RCC 7860 (cell line): ENCODE results near the gene CDK16.
A peak's percentile ranks its signal among the peaks of the same experiment; 100 is the strongest.

Experiments used
- DNase-seq: peaks from one replicate; pipeline ENCODE4 v3.0.0-alpha.2; 2015; ENCODE audit warnings: low spot score
- FAIRE-seq: peaks from 2 replicates; lab custom pipeline; 2012; peaks lifted over from hg19 to GRCh38; lab: Jason Lieb, UNC

CDK16 gene

DNA sequence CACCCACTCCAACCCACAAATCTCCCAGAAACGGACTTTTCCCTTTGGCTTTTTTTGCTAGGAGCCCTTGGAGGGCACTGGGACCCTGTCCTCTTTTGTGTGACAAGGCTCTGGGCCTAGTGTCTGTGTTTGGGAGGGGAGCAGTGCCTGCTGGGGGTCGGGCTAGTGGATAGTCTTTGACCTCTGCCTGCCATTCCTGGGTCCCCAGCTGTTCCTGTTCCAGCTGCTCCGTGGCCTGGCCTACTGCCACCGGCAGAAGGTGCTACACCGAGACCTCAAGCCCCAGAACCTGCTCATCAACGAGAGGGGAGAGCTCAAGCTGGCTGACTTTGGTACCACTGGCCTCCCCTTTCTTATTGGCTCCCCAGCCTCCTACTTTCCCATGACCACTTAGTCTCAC lies 7.6 kb downstream of the CDK16 start:
- no peak for FAIRE-seq
- DNase-seq: no peak

DNA sequence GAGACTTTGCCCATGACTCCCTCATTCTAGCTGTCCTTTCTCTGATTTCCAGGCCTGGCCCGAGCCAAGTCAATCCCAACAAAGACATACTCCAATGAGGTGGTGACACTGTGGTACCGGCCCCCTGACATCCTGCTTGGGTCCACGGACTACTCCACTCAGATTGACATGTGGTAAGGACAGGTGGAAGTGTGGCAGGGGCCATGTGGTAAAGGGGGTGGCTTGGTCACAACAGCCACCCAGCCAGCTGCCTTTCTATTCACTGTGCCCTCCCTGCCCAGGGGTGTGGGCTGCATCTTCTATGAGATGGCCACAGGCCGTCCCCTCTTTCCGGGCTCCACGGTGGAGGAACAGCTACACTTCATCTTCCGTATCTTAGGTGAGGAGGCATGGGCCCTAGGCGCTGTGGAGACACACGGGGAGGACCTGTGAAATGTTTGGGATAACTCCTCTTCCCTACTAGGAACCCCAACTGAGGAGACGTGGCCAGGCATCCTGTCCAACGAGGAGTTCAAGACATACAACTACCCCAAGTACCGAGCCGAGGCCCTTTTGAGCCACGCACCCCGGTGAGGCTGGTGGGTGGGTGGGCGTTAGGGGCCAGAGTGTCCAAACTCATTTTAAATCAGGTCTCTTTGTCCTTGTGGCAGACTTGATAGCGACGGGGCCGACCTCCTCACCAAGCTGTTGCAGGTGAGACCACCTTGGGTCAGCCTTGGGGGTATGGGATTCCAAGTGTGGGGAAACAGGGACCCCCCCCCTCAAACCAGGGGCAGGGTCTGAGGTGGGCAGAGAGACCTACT lies 8.3 kb downstream of the CDK16 start:
- FAIRE-seq (no peak), DNase-seq (no peak)

DNA sequence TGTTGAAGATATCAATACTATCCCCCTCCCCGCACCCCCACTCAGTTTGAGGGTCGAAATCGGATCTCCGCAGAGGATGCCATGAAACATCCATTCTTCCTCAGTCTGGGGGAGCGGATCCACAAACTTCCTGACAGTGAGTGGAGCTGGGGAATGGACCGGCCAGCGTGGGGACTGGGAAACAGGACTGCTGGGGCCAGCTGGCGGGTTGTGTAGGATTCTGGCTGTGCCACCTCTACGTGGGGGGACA lies 8.8 kb downstream of the CDK16 start:
- DNase-seq (no peak), FAIRE-seq (no peak)

DNA sequence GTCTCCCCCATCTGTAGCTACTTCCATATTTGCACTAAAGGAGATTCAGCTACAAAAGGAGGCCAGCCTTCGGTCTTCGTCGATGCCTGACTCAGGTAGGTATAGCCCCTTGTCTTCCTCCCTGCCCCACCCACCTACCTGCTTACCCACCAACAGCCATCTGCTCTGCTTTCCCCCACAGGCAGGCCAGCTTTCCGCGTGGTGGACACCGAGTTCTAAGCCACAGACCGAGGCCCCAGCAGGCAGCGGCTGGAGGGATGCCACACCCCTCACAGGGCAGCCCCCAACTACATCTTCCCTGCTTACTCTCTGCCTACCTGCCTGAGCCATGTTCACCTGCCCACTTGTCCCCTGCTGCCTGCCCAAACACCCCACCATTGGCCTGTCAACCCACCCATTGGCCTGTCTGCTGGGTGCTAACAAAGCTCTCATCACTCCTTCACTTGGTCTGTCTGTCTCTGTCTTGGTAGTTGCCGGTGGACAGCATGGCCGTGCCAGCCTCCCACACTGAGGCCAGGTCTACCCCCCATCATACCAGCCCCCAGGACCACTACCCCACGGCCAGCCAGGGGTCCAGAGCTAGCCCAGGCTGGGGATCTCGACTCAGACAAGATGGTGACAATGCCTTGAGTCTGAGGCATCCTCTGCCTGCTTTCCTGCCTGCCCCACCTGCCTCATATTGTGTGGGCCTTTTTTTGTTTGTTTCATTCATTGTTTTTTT lies 10.2 kb downstream of the CDK16 start:
- FAIRE-seq (no peak), DNase-seq (no peak)

DNA sequence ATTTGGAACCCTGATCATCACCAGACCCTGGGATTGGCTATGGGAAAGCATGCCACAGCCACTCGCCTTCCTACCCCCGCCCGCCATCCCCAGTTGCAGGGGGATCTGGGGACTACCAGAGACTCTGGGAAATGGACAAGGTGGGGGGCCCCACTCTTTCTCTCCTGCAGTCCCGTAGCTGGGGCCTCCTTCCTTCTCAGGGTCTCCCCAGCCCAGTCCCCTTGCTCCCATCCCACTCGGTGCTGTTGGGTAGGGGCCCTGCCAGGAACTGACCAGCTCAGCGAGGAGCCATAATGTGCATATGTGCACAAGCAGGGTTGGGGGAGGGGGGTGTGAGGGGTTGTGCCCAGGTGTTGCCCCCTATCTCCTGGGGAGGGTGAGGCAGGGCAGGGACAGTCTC lies 10.9 kb downstream of the CDK16 start:
- FAIRE-seq (no peak), DNase-seq (no peak)

DNA sequence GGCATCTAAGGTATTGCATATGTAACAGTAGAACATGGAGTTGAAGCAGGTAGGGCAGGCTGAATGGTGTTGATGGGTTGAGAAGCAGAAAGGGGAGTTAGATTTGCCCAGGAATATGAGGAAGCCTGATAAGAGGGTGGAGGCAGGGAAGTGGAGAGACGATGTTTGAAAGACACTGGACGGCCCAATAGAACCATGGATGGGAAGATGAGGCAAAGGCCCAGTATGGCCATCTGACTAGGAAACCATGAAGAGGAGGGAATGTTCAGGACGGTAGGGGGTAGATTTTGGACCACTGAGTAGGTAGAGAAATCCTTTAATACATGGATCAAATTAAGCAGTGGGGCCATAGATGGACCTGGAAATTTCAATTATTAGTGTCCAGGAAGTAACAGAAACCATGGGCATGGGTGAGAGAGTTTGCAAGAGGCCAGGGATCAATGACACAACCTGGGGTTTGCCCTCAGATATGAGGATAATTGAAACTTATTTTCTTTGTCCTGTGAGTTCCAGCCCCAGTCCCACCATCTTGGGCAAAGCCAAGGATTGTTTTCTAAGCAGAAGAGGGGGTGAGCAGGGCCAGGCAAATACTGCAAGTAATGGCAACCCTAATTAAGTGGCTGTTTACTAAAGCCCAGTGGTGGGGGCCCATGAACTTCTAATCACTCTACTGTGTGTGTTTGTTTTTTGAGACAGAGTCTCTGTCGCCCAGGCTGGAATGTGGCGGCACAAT lies 11.8 kb downstream of the CDK16 start:
- DNase-seq (no peak), FAIRE-seq (no peak)

DNA sequence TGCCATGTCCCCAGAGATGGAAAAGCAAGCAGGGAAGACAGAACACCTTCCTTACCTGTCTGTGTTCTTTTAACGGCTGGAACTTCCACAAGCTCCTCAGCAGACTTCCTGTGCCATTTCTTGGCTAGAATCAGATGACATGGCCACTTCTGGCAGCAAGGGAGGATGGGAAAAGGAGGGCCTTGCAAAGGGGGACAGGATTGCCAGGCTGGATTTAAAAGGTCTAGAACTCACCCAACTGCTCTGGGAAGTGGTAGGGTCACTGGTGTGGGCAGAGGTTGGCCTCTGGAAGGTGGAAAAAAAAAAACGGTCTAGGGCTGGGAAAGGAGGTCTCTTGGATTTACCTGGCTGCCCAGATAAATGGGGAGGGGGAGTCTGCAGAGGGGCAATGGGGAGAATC lies 12.7 kb downstream of the CDK16 start:
- DNase-seq (no peak), FAIRE-seq (no peak)

DNA sequence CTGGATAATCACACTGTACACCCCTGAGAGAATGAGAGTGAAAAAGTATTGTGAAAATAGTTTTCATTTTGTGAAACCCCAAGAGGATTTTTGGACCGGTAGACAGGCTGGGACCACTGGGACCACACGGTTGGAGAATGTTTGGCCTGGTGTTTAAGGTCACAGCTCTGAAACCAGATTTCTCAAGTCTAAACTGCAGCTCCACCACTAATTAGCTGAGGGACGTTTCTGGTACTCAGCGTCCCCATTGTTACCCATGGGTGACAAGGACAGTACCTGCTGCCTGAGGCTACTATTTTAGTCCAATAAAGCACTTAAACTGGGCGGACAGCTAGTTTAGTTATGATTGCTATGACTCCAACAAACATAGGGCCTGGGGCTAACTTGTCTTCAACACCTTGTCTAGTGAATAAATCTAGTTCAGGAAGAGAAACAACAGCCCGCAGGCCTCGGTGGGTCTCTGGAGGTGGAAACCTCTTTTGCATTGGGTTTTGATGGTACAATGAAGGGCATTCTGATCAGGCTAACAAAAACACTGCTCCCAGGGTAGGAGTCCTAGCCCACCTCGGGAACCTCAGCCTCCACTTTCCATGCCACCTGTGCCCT lies 13.8 kb downstream of the CDK16 start:
- no peak for FAIRE-seq
- no peak for DNase-seq

DNA sequence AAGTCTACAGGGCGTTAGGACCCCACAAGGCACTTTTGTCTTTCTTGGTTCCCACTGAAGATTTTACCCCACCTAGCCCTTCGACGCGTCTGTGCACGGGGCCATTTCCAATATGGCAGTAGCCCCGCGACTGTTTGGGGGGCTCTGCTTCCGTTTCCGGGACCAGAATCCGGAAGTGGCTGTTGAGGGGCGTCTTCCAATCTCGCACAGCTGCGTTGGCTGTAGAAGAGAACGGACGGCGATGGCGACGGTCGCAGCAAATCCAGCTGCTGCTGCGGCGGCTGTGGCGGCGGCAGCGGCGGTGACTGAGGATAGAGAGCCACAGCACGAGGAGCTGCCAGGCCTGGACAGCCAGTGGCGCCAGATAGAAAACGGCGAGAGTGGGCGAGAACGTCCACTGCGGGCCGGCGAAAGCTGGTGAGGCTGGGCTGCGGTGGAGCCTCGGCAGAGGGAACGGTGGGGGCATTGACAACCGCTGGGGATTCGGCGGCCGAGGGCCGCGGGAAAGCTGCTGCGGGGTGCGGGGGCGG lies 14.4 kb downstream of the CDK16 start, which contains the start of gene USP11:
Gene USP11 (plus strand): TSS at position 207 of the 530 bp plus-strand sequence. CDS start 35 bp downstream, at position 242.
- peak; percentile 14 for DNase-seq
- FAIRE-seq: no peak

DNA sequence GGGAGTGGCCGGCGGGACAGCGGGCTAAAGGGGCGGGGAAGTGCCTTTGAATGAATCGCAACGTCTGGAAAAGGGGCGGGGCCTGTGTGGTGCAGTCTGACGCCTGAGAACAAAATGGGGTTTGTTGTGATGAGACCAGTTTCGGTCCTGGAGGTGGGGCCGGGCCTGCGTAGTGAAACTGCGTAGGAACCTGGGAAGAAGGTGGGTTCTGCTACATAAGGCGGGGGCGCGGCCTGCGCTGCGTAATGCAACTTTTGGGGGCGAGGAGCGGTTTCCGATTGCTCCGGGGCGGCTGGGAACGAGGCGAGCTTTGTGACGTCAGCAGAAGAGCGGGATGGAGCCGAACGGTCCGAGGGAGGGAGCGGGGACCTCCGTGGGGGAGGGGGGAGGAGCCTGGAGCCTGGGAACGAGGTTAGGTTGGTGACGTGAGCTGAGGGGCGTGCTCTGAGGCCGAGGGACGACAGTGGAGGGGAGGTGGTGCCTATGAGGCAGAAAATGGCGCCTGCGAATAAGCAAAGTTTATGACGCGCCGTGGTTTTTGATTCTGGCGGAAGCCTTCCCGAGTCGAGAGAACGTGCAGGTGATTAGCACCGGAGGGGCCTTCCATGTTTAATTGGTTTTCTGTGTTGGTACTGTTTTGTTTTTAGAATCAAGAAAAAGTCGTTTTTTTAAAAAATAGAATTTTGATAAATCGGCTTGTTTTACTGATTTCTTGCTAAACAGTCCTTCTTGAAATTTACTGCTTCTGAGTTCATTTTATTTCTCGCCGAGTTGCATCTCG lies 15.0 kb downstream of the CDK16 start:
- DNase-seq: peak; percentile 84
- FAIRE-seq: peak; percentile 31

DNA sequence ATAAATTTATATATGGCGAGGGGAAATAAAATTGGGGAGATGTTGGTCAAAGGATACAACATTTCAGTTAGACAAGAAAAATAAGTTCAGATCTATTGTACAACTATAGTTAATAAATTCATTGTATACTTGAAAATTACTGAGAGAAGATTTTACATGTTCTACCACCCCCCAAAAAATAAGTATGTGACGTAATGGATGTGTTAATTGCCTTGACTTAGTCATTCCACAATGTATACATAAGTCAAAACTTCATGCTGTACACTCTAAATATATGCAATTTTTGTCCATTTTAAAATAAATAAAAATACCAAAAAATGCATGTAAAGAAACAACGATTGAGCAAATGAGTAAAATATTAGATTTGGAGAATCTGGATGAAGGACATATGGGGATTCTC lies 16.1 kb downstream of the CDK16 start:
- FAIRE-seq (no peak), DNase-seq (no peak)

DNA sequence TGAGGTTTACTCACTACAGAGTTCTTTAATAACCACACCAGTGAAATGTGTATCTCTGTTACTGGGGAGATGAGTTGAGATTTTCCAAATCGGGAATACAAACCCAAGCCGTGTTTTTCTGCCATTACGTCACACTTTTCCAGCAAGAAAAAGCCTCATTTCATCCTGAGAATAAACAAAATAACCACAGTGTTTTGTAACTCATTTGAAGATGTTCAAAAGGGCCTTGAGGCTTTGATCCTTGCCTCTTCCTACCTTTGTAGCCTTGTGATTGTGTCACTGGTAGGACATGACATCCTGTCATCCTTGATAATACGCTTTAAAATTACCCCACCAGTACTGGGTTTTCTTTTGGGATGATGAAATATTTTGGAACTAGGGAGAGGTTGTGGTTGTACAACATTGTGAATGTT lies 17.2 kb downstream of the CDK16 start:
- DNase-seq: no peak
- no peak for FAIRE-seq

DNA sequence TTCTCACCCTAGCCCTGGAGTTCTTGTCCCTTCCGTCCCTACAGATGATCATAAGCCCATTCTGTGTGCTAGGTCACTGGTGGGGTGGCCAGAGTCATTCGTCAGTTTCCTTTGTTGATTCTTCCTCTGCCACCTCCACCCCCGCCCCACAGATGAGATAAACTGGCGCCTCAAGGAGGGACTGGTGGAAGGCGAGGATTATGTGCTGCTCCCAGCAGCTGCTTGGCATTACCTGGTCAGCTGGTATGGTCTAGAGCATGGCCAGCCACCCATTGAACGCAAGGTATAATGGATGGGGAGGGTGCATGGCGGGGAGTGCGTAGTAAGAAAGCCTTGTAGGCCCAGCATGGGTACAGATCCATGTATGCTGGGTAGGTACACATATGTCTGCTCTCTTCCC lies 20.7 kb downstream of the CDK16 start:
- FAIRE-seq (no peak), DNase-seq (no peak)

DNA sequence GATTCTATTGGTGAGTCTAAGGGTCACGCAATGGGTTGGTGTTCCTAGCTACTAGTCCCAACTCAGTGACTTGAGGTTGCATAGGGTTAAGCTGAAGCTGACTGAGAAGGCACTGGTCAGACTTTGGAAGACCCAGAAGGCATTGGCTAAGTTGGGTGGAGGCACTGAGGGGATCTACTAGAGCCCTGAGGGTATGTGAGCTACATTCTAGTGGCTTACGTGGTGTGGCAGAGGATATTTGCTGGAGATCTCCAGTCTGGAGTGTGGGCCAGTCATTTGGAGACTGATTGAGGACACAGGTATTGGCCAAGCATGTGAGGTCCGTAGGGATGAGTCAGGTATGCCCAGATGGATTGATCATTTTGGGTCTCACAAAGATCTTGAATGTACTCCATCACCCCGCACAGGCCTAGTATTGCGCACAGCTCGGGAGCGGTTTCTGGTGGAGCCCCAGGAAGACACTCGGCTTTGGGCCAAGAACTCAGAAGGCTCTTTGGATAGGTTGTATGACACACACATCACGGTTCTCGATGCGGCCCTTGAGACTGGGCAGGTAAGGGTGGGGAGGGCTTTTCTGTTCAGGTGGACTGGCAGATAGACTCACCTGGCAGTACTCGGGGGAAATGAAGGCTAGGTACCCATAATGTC lies 21.5 kb downstream of the CDK16 start:
- DNase-seq (no peak), FAIRE-seq (no peak)

DNA sequence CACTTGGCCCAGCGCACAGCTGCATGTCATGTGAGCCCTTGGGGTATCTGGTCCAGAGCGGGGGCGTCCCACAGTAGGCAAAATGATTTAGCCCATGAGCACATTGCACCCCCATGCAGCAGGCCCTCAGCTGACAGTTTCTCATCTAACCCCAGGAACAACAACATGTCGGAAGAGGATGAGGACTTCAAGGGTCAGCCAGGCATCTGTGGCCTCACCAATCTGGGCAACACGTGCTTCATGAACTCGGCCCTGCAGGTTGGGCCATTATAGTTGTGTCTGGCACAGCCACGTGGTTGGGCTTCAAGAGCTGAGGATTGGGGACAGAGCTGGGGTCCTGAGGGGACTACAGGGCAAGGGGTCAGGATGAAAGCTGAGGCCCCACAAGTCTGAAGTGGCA lies 22.1 kb downstream of the CDK16 start:
- DNase-seq (no peak), FAIRE-seq (no peak)

DNA sequence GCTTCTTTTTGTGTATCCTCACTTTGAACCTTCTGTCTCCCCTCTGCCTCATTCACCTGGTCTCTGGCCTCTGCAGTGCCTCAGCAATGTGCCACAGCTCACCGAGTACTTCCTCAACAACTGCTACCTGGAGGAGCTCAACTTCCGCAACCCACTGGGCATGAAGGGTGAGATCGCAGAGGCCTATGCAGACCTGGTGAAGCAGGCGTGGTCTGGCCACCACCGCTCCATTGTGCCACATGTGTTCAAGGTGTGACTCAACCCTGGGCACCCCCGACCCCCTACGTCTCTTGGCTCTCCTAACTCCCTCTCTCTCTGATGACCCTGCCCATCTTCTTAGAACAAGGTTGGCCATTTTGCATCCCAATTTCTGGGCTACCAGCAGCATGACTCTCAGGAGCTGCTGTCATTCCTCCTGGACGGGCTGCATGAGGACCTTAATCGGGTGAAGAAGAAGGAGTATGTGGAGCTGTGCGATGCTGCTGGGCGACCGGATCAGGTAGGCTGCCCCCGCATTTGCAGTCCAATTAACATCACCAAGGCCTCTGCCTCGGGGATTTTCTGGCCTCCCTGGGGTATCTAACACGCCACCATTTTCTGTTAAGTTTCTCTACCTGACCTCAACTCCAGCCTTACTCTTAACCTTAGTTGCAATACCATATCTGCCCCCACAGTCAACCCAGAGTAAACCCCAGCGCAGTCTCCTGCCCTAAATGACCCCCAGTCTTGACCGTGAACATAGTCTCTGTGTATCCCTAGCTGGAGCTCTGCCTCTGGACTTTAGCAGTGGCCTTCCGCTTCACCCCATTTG lies 22.9 kb downstream of the CDK16 start:
- DNase-seq: no peak
- FAIRE-seq: no peak

DNA sequence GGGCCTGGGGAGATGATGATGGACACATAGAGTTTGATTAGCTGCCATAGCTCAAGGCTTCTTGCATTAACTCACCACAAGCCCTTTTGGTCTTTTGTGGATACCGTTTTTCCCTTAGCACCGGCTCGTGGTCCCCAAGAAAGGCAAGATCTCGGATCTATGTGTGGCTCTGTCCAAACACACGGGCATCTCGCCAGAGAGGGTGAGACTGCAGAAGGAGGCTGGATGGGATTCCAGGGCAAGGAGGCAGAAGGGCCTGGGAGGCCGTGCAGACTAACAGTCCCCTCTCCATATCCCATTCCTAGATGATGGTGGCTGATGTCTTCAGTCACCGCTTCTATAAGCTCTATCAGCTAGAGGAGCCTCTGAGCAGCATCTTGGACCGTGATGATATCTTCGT lies 23.8 kb downstream of the CDK16 start:
- FAIRE-seq (no peak), DNase-seq (no peak)

DNA sequence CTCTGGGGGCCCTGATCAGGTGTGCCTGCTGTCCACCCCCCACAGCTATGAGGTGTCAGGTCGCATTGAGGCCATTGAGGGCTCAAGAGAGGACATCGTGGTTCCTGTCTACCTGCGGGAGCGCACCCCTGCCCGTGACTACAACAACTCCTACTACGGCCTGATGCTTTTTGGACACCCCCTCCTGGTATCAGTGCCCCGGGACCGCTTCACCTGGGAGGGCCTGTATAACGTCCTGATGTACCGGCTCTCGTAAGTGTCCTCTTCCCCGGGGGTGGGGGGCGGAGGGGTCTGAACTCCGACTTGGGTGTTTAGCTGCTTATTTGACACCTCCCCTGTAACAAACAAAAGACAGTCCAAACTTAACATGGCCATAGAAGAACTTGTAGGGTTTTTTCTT lies 24.9 kb downstream of the CDK16 start:
- FAIRE-seq: no peak
- no peak for DNase-seq

DNA sequence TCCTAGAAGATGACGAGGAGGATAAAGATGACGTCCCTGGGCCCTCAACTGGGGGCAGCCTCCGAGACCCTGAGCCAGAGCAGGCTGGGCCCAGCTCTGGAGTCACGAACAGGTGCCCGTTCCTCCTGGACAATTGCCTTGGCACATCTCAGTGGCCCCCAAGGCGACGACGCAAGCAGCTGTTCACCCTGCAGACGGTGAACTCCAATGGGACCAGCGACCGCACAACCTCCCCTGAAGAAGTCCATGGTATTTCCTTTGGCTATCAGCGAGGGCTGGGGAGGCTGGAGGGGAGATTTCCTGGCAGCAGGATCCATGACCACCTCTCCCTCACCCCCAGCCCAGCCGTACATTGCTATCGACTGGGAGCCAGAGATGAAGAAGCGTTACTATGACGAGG lies 26.2 kb downstream of the CDK16 start:
- FAIRE-seq (no peak), DNase-seq (no peak)
